ENCODE measurements around the gene PPP2R5D.
"Not testable (repeated sequence)": the region's sequence is repeated elsewhere in the genome, so short reads cannot be mapped to it uniquely, and the experiment has no call there.

PPP2R5D gene

DNA sequence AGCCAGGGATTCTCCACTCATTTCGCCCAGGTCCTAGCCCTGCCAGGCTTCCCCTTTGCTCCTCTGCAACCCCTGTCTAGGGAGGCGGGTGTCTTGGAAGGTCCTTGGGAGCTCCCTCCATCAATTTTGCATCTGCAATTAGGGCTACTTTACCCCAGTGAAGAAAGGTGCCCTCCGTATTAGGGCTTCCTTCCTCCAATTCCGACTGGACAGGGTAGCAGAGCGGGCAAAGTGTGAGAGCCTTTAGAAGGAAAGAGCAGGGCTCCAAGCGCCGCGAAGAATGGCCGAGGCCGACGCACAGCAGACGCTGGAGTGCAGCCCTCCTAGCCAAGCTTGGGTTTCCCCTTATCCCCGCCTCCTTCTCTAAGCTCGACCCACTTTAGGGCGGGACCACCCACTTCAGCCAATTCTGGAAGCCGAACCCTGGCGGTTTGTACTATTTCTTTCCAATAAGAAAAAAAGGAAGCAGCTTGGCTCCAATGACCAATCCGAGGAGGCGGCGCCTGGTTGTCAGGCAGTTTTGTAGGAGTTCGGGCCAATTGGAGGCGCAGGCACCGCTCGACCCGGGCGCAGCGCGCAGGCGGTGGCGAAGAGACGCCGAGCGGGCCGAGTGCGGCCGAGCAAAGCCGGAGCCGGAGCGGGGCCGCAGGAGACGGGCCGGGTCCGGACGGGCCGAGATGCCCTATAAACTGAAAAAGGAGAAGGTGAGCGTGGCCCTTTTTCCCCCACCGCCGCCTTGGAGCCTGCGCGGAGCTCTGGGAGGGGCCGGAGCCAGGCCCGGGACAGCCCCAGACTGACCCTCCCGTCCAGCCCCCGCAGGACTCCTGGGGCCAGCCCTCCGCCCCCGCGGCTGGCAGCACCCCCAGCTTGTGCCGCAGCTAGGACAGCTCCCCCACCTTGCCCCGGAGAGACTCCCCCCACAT is at the start of gene PPP2R5D:
PPP2R5D (plus strand) TSS at position 570 of the 923 bp plus-strand sequence; CDS start at position 678, 108 bp downstream.
- peak; percentile 99 for DNase-seq

DNA sequence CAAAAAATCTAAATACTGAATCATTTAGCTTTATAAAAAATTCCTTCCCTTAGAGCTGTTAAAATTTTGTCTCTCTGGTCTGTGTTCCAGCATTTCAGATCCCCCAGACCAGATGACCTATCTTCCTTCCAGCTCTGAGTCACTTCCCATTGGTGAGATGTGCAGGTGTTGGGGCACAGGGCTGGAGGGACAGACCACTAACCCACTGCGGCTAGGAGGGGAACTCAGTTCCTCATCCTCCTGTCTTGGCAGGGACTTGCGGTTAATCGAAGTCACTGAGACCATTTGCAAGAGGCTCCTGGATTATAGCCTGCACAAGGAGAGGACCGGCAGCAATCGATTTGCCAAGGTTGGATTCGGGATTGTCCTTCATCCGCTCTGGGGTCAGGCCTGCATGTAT is 49.0 kb upstream of the PPP2R5D start:
- DNase-seq, result no peak

DNA sequence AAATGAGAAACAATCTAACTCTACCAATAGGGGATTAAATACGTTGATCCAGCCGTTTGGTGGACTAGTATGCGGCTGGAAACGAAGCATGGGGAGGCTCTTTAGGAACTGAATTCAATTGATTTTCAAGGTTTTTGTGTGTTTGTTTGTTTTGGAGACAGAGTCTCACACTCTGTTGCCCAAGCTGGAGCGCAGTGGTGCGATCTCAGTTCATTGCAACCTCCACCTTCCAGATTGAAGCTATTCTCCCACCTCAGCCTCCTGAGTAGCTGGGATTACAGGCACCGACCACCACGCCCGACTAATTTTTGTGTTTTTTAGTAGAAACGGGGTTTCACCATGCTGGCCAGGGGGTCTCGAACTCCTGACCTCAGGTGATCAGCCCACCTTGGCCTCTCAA is 48.0 kb upstream of the PPP2R5D start:
- no peak for DNase-seq

- DNase-seq, result no peak
These were observed 46.6 kb upstream of the PPP2R5D start for GRCh38 chr6:42937548-42938427.

DNA sequence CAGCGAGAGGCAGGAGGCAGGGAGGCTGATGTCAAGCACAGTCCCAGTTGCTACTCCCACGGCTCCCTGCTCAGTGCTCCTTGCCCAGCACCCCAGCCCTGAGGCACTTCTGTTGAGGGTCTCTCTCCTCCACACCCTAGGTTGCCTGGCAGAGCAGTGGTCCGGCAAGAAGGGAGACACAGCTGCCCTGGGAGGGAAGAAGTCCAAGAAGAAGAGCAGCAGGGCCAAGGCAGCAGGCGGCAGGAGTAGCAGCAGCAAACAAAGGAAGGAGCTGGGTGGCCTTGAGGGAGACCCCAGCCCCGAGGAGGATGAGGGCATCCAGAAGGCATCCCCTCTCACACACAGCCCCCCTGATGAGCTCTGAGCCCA is 46.0 kb upstream of the PPP2R5D start:
- DNase-seq, result no peak

DNA sequence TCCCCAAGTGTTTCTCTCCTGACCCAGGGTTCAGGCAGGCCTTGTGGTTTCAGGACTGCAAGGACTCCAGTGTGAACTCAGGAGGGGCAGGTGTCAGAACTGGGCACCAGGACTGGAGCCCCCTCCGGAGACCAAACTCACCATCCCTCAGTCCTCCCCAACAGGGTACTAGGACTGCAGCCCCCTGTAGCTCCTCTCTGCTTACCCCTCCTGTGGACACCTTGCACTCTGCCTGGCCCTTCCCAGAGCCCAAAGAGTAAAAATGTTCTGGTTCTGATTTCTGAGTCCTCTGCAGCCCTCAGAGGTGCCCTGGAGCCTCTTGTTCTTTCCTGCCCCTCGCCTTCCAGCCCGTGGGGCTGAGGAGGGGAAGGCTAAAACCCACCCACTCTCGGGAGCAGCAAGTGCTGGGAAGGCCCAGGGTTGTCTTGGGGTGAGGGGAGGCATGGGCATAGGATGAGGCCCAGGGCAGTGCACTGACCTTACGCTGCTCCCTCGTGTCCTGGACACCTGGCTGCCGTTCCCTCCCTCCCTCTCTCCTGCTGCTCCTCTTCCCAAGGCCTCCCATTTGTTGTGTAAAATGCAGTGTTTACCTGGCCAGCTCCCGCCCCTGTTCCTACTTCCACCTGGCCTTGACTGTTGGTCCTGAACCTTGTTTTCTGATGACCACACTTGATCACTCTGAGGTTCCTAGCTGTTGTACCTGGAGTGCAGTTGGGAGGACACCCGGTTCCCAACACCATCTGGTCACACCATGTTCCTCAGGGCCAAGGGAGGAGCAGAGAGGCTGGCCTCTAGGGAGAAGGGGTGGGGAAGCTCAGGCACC is 45.2 kb upstream of the PPP2R5D start:
- DNase-seq, result no peak

DNA sequence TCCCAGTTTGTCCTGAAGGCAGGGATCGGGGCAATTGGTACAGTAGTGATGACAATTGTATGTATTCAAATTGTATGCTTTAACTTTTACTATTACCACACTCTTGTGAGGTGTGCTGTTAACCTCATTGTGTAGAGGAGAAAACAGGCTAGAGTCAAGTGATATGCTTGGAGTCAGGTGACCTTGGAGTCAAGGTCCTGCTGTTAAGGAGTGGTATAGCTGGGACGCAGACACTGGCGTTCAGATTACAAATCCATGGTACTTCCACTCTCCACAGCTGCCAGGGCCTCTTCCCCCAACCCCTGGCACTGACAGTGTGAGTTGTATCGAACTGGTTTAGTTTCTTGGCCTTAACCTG is 44.6 kb upstream of the PPP2R5D start:
- no peak for DNase-seq

DNA sequence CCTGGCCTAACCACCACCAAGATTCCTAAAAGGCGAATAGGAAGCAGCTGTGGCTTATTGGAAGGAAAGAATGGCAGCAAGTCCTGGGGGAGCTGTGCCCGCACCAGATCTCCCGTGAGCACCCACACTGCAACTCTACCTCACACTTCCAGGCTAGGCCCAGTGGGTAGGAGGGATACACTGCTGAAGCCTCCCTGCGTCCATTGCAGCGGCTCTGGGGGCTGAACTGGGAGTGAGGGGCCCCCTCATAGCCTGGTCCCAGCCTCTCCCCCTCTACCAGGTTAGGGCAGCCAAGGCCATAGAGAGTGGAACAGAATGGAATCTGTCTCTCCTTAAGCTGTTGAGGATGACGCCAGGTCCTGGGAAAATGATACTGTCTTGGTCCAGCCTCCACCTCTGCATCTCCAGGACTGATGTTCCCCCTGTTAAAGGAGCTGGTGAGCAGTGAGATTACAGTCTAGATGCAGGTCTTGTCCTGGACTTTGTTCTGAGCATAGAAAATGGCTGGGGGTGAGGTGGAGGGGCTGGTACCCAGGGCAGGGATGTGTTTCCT is 43.8 kb upstream of the PPP2R5D start:
- no peak for DNase-seq

DNA sequence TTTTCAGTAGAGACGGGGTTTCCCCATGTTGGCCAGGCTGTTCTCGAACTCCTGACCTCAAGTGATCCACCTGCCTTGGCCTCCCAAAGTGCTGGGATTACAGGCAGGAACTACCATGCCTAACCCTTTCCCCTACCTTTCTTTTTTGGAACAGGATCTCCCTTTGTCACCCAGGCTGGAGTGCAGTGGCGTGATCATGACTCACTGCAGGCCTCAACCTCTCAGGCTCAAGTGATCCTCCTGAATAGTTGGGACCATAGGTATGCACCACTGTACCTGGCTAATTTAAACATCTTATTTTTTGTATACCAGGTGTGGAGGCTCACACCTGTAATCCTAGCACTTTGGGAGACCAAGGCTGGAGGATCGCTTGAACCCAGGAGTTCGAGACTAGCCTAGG is 43.0 kb upstream of the PPP2R5D start:
- not testable (repeated sequence) for DNase-seq

DNA sequence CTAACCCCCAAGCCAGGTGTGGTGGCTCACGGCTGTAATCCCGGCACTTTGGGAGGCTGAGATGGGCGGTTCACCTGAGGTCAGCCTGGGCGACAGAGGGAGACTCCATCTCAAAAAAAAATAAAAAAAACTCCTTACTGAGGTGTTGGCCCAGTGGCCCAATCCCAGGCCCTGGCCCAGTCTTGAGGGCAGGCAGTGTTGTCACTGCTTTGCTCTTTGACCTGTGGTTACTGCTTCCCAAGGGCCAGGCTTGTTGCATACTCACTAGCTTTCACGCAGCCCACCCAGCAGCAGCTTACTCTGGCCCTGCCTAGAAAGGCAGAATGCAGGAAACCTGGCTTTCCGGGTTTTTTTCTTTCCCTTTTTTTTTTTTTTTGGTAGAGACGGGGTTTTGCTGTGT is 41.9 kb upstream of the PPP2R5D start:
- DNase-seq, result no peak

DNA sequence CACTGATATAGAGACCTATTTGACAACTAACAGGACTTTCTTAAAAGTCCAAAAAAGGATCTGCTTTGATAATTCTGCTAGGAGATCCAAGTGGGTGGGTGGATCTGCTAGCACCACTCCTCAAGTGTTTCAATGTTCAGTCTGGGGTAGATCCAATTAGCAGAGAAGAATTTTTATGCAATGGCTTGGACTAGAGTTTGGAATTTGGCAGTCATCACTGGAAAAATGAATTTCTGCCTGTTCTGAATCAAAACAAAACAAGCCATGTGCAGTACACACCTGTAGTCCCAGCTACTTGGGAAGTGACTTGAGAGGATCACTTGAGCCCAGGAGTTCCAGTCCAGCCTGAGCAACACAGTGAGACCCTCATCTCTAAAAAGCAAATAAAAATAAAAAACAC is 36.4 kb upstream of the PPP2R5D start:
- no peak for DNase-seq

GRCh38 chr6:42952389-42952788 is 32.0 kb upstream of the PPP2R5D start:
- no peak for DNase-seq

DNA sequence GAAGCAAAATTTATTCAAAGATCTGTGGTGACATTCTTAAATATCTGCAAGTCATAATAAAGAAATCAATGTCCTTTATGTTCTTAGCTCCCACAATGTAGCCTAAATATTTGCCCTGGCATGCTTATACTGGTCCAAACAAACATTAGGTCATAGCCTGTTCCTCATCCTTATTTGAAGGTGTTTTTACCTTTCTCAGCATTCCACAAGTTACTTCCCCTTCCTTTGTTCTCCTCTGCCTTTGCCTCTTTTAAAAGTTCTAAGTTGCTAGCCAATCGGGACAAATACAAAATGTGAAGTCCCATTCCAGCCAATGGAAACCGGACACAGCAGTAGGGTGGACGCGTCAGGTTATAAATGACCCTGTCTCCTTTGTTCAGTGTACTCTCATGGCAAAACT is 30.0 kb upstream of the PPP2R5D start:
- not testable (repeated sequence) for DNase-seq

- DNase-seq, result peak; percentile 5
These were observed 26.2 kb upstream of the PPP2R5D start for GRCh38 chr6:42958125-42958524.

DNA sequence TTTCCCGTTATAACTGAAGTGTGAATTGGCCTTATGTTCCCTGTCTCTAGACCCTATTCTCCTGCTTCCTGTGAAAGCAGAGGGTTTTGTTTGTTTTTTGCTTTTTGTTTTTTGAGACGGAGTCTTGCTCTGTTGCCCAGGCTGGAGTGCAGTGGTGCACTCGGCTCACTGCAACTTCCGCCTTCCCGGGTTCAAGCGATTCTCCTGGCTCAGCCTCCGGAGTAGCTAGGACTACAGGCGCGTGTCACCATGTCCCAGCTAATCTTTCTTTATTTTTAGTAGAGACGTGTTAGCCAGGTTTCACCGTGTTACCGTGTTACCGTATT is 24.5 kb upstream of the PPP2R5D start:
- DNase-seq, result no peak

- peak; percentile 57 for DNase-seq
These were observed 23.9 kb upstream of the PPP2R5D start, which contains the start of gene GNMT for GRCh38 chr6:42960243-42961019. Gene GNMT (plus strand): TSS chr6:42960754. CDS start chr6:42960768, 14 bp downstream.

- no peak for DNase-seq
These were observed 23.3 kb upstream of the PPP2R5D start for GRCh38 chr6:42961020-42961470.

GRCh38 chr6:42962096-42962495 is 22.3 kb upstream of the PPP2R5D start:
- DNase-seq, result no peak

GRCh38 chr6:42962502-42963178 is 21.7 kb upstream of the PPP2R5D start:
- peak; percentile 99 for DNase-seq

GRCh38 chr6:42963179-42963854 is 21.1 kb upstream of the PPP2R5D start:
- peak; percentile 26 for DNase-seq
